GM12878 (cell line): ENCODE data around the gene CRYAB. TPM values are rescaled to one million over a fixed set of nuclear protein-coding genes. Genes with fewer than 3 reads are reported as not detected.

Experiments used
- ATAC-seq: fragments of 200-7000 bp; cut with Tn5 transposase; 3 replicates; pipeline ENCODE4 v1.9.1; 2020; ENCODE audit warnings: mild to moderate bottlenecking, moderate library complexity
- BruUV-seq: library from RNA; stranded (reverse); fragments of 400-500 nt; replicated peaks from 2 replicates; lab custom pipeline; 2021; lab: Mats Ljungman, UMichigan
- CTCF ChIA-PET: fragments of 300-600 bp; sonication (Branson Sonifier 250); formaldehyde crosslinking; extraction: SDS; loops from one replicate; lab custom pipeline; 2021; ENCODE audit warnings: inconsistent platforms; lab: Yijun Ruan, JAX
- POLR2A ChIA-PET: fragments of 350-600 bp; formaldehyde crosslinking; extraction: SDS; loops from one replicate; lab custom pipeline; 2021; ENCODE audit warnings: inconsistent platforms; lab: Charles Lee
- RAD21 ChIA-PET: fragments of 300-600 bp; sonication (Branson Sonifier 250); formaldehyde crosslinking; loops from one replicate; lab custom pipeline; 2023; ENCODE audit warnings: antibody characterized with exemption; ENCODE audit not compliant: unreplicated experiment; lab: Charles Lee
- SMC1A ChIA-PET: fragments of 300-600 bp; sonication (Branson Sonifier 250); formaldehyde crosslinking; loops from one replicate; lab custom pipeline; 2023; ENCODE audit not compliant: unreplicated experiment, uncharacterized antibody; lab: Charles Lee
- DNase-seq: peaks from one replicate; pipeline ENCODE4 v3.0.0-alpha.2; 2011; ENCODE audit warnings: low read depth, low spot score
- FAIRE-seq: peaks from 3 replicates; lab custom pipeline; 2011; peaks lifted over from hg19 to GRCh38; lab: Jason Lieb, UNC
- H2AFZ ChIP-seq: 2 replicates; pipeline ENCODE4 v1.6.0; 2011; ENCODE audit warnings: low read depth, low read length, control low read depth; ENCODE audit not compliant: control insufficient read depth
- H3K27ac ChIP-seq: 2 replicates; pipeline ENCODE4 v1.5.1; 2011; ENCODE audit warnings: control low read depth; ENCODE audit not compliant: control insufficient read depth, insufficient read depth
- H3K27me3 ChIP-seq, 2 experiments: replicated peaks in 1 of 2; 2 replicates each; pipeline versions ENCODE4 v1.6.0 to v1.6.1; 2011; ENCODE audit warnings: low read length in 1 of 2; ENCODE audit not compliant: control insufficient read depth in 2 of 2, insufficient read depth in 2 of 2
- H3K36me3 ChIP-seq, 2 experiments: 2 replicates each; pipeline ENCODE4 v1.5.1; 2011; ENCODE audit warnings: low read length in 1 of 2; ENCODE audit not compliant: control insufficient read depth in 2 of 2, insufficient read depth in 2 of 2
- H3K4me1 ChIP-seq: 2 replicates; pipeline ENCODE4 v1.6.1; 2011; ENCODE audit warnings: mild to moderate bottlenecking, low read length, moderate library complexity, mixed read lengths; ENCODE audit not compliant: control insufficient read depth, insufficient read depth
- H3K4me2 ChIP-seq: 2 replicates; pipeline ENCODE4 v1.6.0; 2011; ENCODE audit warnings: control low read depth; ENCODE audit not compliant: control insufficient read depth, insufficient read depth
- H3K4me3 ChIP-seq: fragments of 200-600 bp; sonication (generic); 2 replicates; pipeline ENCODE4 v1.5.1; 2016
- H3K79me2 ChIP-seq: 2 replicates; pipeline ENCODE4 v1.6.0; 2011; ENCODE audit warnings: low read length; ENCODE audit not compliant: control insufficient read depth, insufficient read depth
- H3K9ac ChIP-seq: 2 replicates; pipeline ENCODE4 v1.8.0; 2011; ENCODE audit warnings: low read length, control low read depth, mixed read lengths; ENCODE audit not compliant: control insufficient read depth, insufficient read depth
- H3K9me3 ChIP-seq: replicated peaks from 3 replicates; pipeline ENCODE4 v1.5.1; 2011; ENCODE audit warnings: mild to moderate bottlenecking, low read length; ENCODE audit not compliant: control insufficient read depth, insufficient read depth
- H4K20me1 ChIP-seq: 2 replicates; pipeline ENCODE4 v1.6.0; 2011; ENCODE audit not compliant: control insufficient read depth, insufficient read depth
- FOXK2 ChIP-seq: fragments of 450-650 bp; IDR thresholded peaks from 2 replicates; pipeline ENCODE4 v1.6.1; 2017; ENCODE audit warnings: mild to moderate bottlenecking, moderate library complexity
- FOXM1 ChIP-seq: IDR thresholded peaks from 2 replicates; pipeline ENCODE4 v1.6.1; 2012; ENCODE audit warnings: low read depth, mild to moderate bottlenecking, inconsistent platforms, low read length, moderate library complexity
- HSF1 ChIP-seq: fragments of 150-350 bp; IDR thresholded peaks from 2 replicates; pipeline ENCODE4 v1.6.1; 2014; ENCODE audit warnings: mild to moderate bottlenecking, low read depth, low read length
- IKZF2 ChIP-seq, 2 experiments: fragments of 450-650 bp; IDR thresholded peaks; 2 replicates each; pipeline ENCODE4 v1.6.1; 2017; ENCODE audit warnings: mild to moderate bottlenecking in 2 of 2, moderate library complexity in 2 of 2
- MXI1 ChIP-seq: fragments of 150-350 bp; IDR thresholded peaks from 2 replicates; pipeline ENCODE4 v1.6.1; 2011; ENCODE audit warnings: low read depth, mild to moderate bottlenecking, inconsistent platforms, low read length, improper control_type of control experiment
- RELA ChIP-seq: fragments of 450-650 bp; IDR thresholded peaks from 2 replicates; pipeline ENCODE4 v1.8.0; 2014; ENCODE audit warnings: borderline replicate concordance; ENCODE audit not compliant: partially characterized antibody
- SPI1 ChIP-seq: IDR thresholded peaks from 2 replicates; pipeline ENCODE4 v1.6.1; 2011; ENCODE audit warnings: low read depth, mild to moderate bottlenecking, low read length, moderate library complexity, borderline replicate concordance; ENCODE audit not compliant: insufficient read depth
- SUPT20H ChIP-seq: IDR thresholded peaks from 2 replicates; pipeline ENCODE4 v1.6.1; 2011; ENCODE audit warnings: low read depth, mild to moderate bottlenecking, low read length, moderate library complexity, borderline replicate concordance; ENCODE audit not compliant: control insufficient read depth
- SUZ12 ChIP-seq: fragments of 200-600 bp; sonication (generic); IDR thresholded peaks from one replicate; pipeline ENCODE4 v1.6.1; 2018; ENCODE audit warnings: antibody characterized with exemption, mild to moderate bottlenecking; ENCODE audit not compliant: unreplicated experiment
- USF1 ChIP-seq: IDR thresholded peaks from 2 replicates; pipeline ENCODE4 v1.6.1; 2011; ENCODE audit warnings: borderline replicate concordance, low read depth, mild to moderate bottlenecking, moderate library complexity, mixed read lengths, low read length; ENCODE audit not compliant: insufficient read depth; ENCODE audit errors: extremely low read length
- YY1 ChIP-seq: IDR thresholded peaks from 2 replicates; pipeline ENCODE4 v1.6.1; 2011; ENCODE audit warnings: low read depth, mild to moderate bottlenecking, low read length
- ZBTB11 ChIP-seq: fragments of 450-650 bp; formaldehyde crosslinking; IDR thresholded peaks from 2 replicates; pipeline ENCODE4 v1.5.0; 2022; ENCODE audit warnings: mild to moderate bottlenecking, missing genetic modification characterization
- WGBS: methylation state at CpG from one replicate; pipeline ENCODE4 v1.1.6; 2016; ENCODE audit warnings: low lambda C conversion rate; ENCODE audit not compliant: insufficient replicate concordance, insufficient coverage; ENCODE audit errors: missing lambda C conversion rate; 5-methylcytosine and 5-hydroxymethylcytosine counted together
- in situ Hi-C: fragments of 300-500 bp; cut with MboI; formaldehyde crosslinking; loops from 9 replicates; pipeline ENCODE4 v1.14.3; 2018; ENCODE audit warnings: mixed read lengths
- intact Hi-C: fragments of 100-400 bp; cut with micrococcal nuclease; formaldehyde crosslinking; loops from one replicate; pipeline ENCODE4 v1.14.2; 2022; ENCODE audit not compliant: unreplicated experiment
- polyA plus RNA-seq, 11 experiments: library from polyadenylated mRNA; depleted of rRNA in 4 of 11; unstranded in 6 of 11; stranded (reverse) in 5 of 11; fragments of >200 nt; fragmentation: Nextera tagmentation in 4 of 11; fragmentation: Illumina TruSeq in 1 of 11; extraction: Ambion mirVana in 4 of 11; extraction: Trizol in 1 of 11; gene quantifications; 1 replicate in 1 of 11; 2 replicates in 10 of 11; pipeline versions ENCODE4 v1.2.1 to v1.2.3, GENCODE V29; 2011 to 2016; ENCODE audit warnings: inconsistent platforms in 2 of 11, missing spikeins in 2 of 11, low read depth in 1 of 11
- total RNA-seq, 4 experiments: library from RNA; depleted of rRNA in 3 of 4; stranded (reverse); fragments of >200 nt in 3 of 4; fragmentation: Illumina TruSeq in 1 of 4; extraction: Trizol in 1 of 4; gene quantifications; 2 replicates each; pipeline versions ENCODE4 v1.2.1 to v1.2.3, GENCODE V29; 2013 to 2021

The CRYAB gene
- total and polyA plus RNA-seq, 10 of the 15 experiments (the other 5 are each of a cell fraction or from before 2014, with no cell fraction given), result 0.72 to 1.0 TPM; not detected in 8

- no TSS peak for BruUV-seq
- POLR2A ChIA-PET, result interaction anchor here (1.8 kb wide), 1 partner anchor 44 kb away, joined by 4 read pairs; no protein-coding TSS in a partner anchor
- no peaks in the 10 kb centered on the region for H3K4me1 ChIP-seq
- no peaks in the 10 kb centered on the region for H3K36me3 ChIP-seq
- no peaks in the 10 kb centered on the region for H3K27me3 ChIP-seq
- H2AFZ ChIP-seq, result no peak overlapping the region
- WGBS, result 87% methylated on average over 5 of the region's 5 CpGs
- no peak overlapping the region for H3K27ac ChIP-seq
- no peaks in the 10 kb centered on the region for H3K9me3 ChIP-seq
- SMC1A ChIA-PET, result interaction anchor here (1.2 to 1.7 kb wide), 3 partner anchors 10 to 21 kb away, joined by 3 to 9 read pairs (median 5); partner anchors contain the start of gene ALG9
- H3K4me3 ChIP-seq, result no peak overlapping the region
- no peak for ATAC-seq
- TF ChIP-seq RELA (no peak), SUZ12 (no peak), SUPT20H (no peak), ZBTB11 (no peak), HSF1 (no peak), IKZF2 (IDR thresholded peaks at IDR 0.05) (no peak), FOXK2 (no peak), YY1 (no peak), USF1 (no peak), SPI1 (no peak), FOXM1 (no peak), MXI1 (no peak)
- RAD21 ChIA-PET, result interaction anchor here (0.8 to 1.4 kb wide), 2 partner anchors 11 to 50 kb away, joined by 3 to 4 read pairs; partner anchors contain the start of gene ALG9
- in situ Hi-C loops, result loop anchor here (10.0 kb wide), 1 partner anchor 63 kb away; no protein-coding TSS in a partner anchor
- no peak for DNase-seq
- no peak overlapping the region for H3K4me2 ChIP-seq
- no peaks in the 10 kb centered on the region for H4K20me1 ChIP-seq
- CTCF ChIA-PET, result interaction anchor here (0.8 to 4.2 kb wide), 6 partner anchors 11 to 105 kb away, joined by 3 to 21 read pairs (median 4); partner anchors contain the start of gene ALG9
- intact Hi-C loops, result no loop called here
- H3K79me2 ChIP-seq, result peaks cover 12% of the 10 kb centered on the region
- no peak for FAIRE-seq
- no peak overlapping the region for H3K9ac ChIP-seq
Observed at GRCh38 chr11:111882202-111882601, 29.4 kb downstream of the CRYAB start.
